SW 1271 (cell line): Measurements from ENCODE around the gene CLRN2.
A peak's percentile ranks its signal among the peaks of the same experiment; 100 is the strongest.

Experiments used
- DNase-seq, 2 experiments: peaks; one replicate each; lab custom pipeline; 2025; lab: John Stamatoyannopoulos, UW

Gene CLRN2

GRCh38 chr4:17514865-17515264, at the start of gene CLRN2:
CLRN2 (plus strand) TSS chr4:17515165; CDS start chr4:17515267, 102 bp downstream.
- no peak for DNase-seq

GRCh38 chr4:17468619-17469221, 46.2 kb upstream of the CLRN2 start:
- DNase-seq, result peak in 1 of 2 experiments; percentile 18

GRCh38 chr4:17469931-17470674, 44.9 kb upstream of the CLRN2 start:
- DNase-seq, result peak in 1 of 2 experiments; percentile 6

GRCh38 chr4:17475481-17475880, 39.5 kb upstream of the CLRN2 start:
- DNase-seq, result no peak

GRCh38 chr4:17476853-17477252, 38.1 kb upstream of the CLRN2 start:
- no peak for DNase-seq

GRCh38 chr4:17477774-17478472, 37.0 kb upstream of the CLRN2 start:
- no peak for DNase-seq

GRCh38 chr4:17480210-17480927, 34.6 kb upstream of the CLRN2 start:
- DNase-seq, result no peak

GRCh38 chr4:17480955-17481354, 34.0 kb upstream of the CLRN2 start:
- DNase-seq, result no peak

GRCh38 chr4:17482716-17483115, 32.2 kb upstream of the CLRN2 start:
- DNase-seq, result no peak

GRCh38 chr4:17489123-17489522, 25.8 kb upstream of the CLRN2 start:
- DNase-seq, result no peak

- DNase-seq, result no peak
Measured at GRCh38 chr4:17489721-17490120, 25.2 kb upstream of the CLRN2 start.

- no peak for DNase-seq
Measured at GRCh38 chr4:17490575-17491059, 24.3 kb upstream of the CLRN2 start.

GRCh38 chr4:17491196-17491595, 23.8 kb upstream of the CLRN2 start:
- DNase-seq, result no peak

- DNase-seq, result no peak
Measured at GRCh38 chr4:17492058-17492741, 22.8 kb upstream of the CLRN2 start.

GRCh38 chr4:17492876-17493275, 22.1 kb upstream of the CLRN2 start:
- no peak for DNase-seq

GRCh38 chr4:17493619-17494018, 21.3 kb upstream of the CLRN2 start:
- DNase-seq, result no peak

- DNase-seq, result no peak
Measured at GRCh38 chr4:17494258-17495190, 20.4 kb upstream of the CLRN2 start.

- no peak for DNase-seq
Measured at GRCh38 chr4:17497890-17498523, 17.0 kb upstream of the CLRN2 start.

GRCh38 chr4:17500574-17500973, 14.4 kb upstream of the CLRN2 start:
- no peak for DNase-seq

GRCh38 chr4:17502756-17503155, 12.2 kb upstream of the CLRN2 start:
- DNase-seq, result no peak
